Measurements from ENCODE around the gene BRD7.

Gene BRD7

DNA sequence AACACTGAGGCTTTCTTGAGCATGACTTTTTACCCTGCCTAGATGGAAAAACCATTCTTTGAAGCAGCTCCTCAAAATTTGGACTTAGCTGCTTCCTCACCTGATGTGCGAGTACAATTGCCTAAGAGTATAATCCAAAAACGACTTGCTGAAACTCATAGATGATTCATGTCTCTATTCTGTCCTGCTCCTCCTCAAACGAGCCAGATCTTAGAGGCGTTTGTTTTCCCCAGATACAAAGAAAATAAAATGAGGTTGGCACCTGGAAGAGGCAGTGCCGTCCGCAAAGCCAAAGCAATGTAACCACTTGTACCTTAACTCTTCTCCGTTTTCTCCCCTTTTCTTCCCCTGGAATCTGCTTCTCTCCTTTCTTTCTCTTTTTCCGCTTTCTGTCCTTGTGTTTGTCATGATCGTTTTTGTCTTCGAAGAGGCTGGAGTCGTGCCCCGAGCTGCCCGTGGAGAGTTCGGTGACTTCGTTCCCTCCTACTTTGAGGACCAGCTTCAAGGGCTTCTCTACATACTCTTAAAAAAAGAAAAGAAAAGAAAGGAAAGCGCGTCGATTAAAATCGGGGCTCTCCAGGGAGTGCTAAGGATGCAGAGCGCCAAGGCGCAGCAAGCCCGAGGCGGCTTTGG lies 895 bp downstream of the BRD7 start:
- POLR2A ChIA-PET, result no interaction called here
- TF ChIP-seq, protein P1, sequence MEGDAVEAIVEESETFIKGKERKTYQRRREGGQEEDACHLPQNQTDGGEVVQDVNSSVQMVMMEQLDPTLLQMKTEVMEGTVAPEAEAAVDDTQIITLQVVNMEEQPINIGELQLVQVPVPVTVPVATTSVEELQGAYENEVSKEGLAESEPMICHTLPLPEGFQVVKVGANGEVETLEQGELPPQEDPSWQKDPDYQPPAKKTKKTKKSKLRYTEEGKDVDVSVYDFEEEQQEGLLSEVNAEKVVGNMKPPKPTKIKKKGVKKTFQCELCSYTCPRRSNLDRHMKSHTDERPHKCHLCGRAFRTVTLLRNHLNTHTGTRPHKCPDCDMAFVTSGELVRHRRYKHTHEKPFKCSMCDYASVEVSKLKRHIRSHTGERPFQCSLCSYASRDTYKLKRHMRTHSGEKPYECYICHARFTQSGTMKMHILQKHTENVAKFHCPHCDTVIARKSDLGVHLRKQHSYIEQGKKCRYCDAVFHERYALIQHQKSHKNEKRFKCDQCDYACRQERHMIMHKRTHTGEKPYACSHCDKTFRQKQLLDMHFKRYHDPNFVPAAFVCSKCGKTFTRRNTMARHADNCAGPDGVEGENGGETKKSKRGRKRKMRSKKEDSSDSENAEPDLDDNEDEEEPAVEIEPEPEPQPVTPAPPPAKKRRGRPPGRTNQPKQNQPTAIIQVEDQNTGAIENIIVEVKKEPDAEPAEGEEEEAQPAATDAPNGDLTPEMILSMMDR (IDR thresholded peaks at IDR 0.05; ENCODE audit: control extremely low read depth, extremely low read depth, low read depth, missing control alignments), result no peak
- no peak for DNase-seq (ENCODE audit: extremely low spot score)
- CTCF ChIA-PET, result interaction anchor here (0.7 to 9.3 kb wide), 11 partner anchors 10 to 438 kb away, joined by 3 to 103 read pairs (median 4); partner anchors contain the start of gene CNEP1R1

DNA sequence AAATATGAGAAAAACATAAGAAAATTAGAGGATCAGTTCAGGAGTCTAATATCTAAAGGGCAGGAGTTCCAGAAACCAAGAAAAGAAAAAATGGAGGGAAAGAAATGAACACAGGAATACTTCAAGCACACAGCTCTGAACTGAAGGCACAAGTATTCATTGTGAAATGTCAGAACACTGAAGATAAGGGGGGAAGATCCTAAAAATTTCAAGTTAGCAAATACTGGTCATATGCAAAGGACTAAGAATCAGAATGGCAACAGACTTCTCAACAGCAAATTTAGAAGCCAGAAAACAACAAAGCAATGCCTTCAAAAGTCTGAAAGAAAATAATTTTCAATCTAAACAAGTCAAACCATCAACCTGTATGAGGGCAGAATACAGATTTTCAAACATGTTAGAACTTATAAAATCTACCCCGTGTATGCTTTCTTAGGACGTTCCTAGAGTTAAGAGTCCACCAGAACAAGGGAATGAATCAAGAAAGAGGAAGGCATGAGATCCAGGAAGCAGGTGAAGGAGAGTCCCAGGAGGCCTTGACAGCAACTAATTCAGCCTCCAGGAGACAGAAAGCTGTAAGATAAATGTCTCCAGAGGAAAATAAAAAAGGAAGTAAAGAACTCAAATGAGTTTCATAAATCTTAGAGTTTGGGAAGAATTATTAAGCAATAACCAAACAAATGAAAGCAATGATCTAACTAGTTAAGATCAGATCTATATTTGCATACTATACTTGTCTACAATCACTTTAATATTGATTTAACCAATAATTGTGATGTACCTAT lies 2.8 kb downstream of the BRD7 start:
- CTCF ChIA-PET, result interaction anchor here (9.3 kb wide), 1 partner anchor 8 kb away, joined by 103 read pairs; no protein-coding TSS in a partner anchor
- TF ChIP-seq, protein P1 (IDR thresholded peaks at IDR 0.05; ENCODE audit: control extremely low read depth, extremely low read depth, low read depth, missing control alignments), result no peak
- DNase-seq (ENCODE audit: extremely low spot score), result no peak
- POLR2A ChIA-PET, result no interaction called here

DNA sequence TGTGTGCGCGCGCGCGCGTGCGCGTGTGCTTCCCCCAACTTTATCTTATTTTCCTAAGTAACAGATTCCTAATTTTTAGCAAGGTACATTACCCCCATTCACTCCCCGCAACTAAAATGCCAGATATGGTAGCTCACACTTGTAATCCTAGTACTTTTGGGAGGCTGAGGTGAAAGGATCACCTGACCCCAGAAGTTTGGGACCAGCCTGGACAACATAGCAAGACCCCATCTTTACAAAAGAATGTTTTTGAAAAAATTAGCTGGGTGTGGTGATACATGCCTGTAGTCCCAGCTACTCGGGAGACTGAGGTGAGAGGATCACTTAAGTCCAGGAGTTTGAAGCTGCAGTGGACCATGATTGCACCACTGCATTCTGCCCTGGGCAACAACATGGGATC lies 5.1 kb downstream of the BRD7 start:
- no peak for DNase-seq (ENCODE audit: extremely low spot score)
- POLR2A ChIA-PET, result no interaction called here
- CTCF ChIA-PET, result interaction anchor here (9.3 kb wide), 1 partner anchor 6 kb away, joined by 103 read pairs; no protein-coding TSS in a partner anchor
- TF ChIP-seq, protein P1 (IDR thresholded peaks at IDR 0.05; ENCODE audit: control extremely low read depth, extremely low read depth, low read depth, missing control alignments), result no peak

GRCh38 chr16:50360779-50361178 lies 8.0 kb downstream of the BRD7 start:
- no peak for DNase-seq (ENCODE audit: extremely low spot score)
- TF ChIP-seq, protein P1 (IDR thresholded peaks at IDR 0.05; ENCODE audit: control extremely low read depth, extremely low read depth, low read depth, missing control alignments), result no peak
- CTCF ChIA-PET, result interaction anchor here (0.8 to 9.9 kb wide), 13 partner anchors 6 to 445 kb away, joined by 3 to 103 read pairs (median 6); partner anchors contain the start of genes BRD7 and CNEP1R1
- POLR2A ChIA-PET, result no interaction called here

GRCh38 chr16:50360033-50360778 lies 8.6 kb downstream of the BRD7 start:
- DNase-seq (ENCODE audit: extremely low spot score), result no peak
- ChIA-PET POLR2A (no interaction called here), CTCF (interaction anchor here (0.8 to 9.9 kb wide), 12 partner anchors 7 to 446 kb away, joined by 3 to 103 read pairs (median 10); partner anchors contain the start of genes BRD7 and CNEP1R1)
- TF ChIP-seq, protein P1 (IDR thresholded peaks at IDR 0.05; ENCODE audit: control extremely low read depth, extremely low read depth, low read depth, missing control alignments), result no peak

GRCh38 chr16:50359626-50360025 lies 9.2 kb downstream of the BRD7 start:
- ChIA-PET CTCF (interaction anchor here (0.8 to 9.9 kb wide), 11 partner anchors 7 to 446 kb away, joined by 3 to 103 read pairs (median 13); partner anchors contain the start of genes BRD7 and CNEP1R1), POLR2A (no interaction called here)
- no peak for DNase-seq (ENCODE audit: extremely low spot score)
- TF ChIP-seq, protein P1 (IDR thresholded peaks at IDR 0.05; ENCODE audit: control extremely low read depth, extremely low read depth, low read depth, missing control alignments), result no peak

Data from GM10248 (cell line).